Fibroblast of skin of right biceps (primary cell): ENCODE data around the gene TEP1.
"Not testable (repeated sequence)": the region's sequence is repeated elsewhere in the genome, so short reads cannot be mapped to it uniquely, and the experiment has no call there.

Experiments used
- DNase-seq: peaks from one replicate; pipeline ENCODE4 v3.0.0-alpha.2; 2013

Gene TEP1

GRCh38 chr14:20412876-20413743, at the start of gene TEP1:
Gene TEP1, minus strand, starts transcription at chr14:20413501. Its CDS starts 5,062 bp downstream, at chr14:20408439.
- DNase-seq: peak; percentile 84

GRCh38 chr14:20461225-20462141, 48.2 kb upstream of the TEP1 start, which contains the start of gene PIP4P1:
Gene PIP4P1, minus strand, starts transcription at chr14:20461434. Its CDS starts 109 bp downstream, at chr14:20461325.
- DNase-seq: peak; percentile 100

DNA sequence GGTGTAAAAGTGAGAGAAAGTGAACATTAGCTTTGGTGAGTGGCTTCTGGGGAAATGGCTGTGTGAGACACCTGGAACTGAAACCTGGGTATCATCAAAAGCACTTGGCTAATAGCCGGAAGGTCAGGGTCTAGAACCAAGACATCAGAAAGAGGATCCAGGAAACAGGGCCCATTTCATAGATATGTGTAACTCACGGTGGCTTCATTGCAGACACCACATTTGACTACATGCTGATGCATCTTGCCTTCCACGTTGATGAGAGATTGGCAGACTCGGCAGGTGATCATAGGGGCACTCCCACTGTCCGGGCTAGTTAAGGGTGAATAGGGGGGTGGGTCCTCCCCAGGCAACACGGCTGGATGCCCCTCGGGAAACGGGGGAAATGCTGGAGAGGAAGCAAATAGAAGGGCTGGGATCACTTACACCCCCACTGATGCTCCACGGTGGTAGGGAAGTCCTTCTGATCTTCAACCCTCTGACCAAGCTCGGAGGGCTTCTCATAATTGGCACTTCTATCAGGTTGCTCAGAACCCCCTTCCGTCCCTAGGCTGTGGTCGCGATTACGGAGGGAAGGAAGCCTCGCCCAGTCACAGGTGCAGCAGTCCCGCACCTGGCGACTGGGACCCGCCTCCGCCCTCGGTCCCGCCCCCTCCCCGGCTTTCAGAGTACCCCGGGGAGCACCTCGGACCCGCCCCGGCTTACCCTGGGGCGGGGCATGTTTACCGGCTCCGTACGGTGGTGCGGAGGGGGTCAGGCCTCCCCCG, 47.3 kb upstream of the TEP1 start:
- DNase-seq: no peak

DNA sequence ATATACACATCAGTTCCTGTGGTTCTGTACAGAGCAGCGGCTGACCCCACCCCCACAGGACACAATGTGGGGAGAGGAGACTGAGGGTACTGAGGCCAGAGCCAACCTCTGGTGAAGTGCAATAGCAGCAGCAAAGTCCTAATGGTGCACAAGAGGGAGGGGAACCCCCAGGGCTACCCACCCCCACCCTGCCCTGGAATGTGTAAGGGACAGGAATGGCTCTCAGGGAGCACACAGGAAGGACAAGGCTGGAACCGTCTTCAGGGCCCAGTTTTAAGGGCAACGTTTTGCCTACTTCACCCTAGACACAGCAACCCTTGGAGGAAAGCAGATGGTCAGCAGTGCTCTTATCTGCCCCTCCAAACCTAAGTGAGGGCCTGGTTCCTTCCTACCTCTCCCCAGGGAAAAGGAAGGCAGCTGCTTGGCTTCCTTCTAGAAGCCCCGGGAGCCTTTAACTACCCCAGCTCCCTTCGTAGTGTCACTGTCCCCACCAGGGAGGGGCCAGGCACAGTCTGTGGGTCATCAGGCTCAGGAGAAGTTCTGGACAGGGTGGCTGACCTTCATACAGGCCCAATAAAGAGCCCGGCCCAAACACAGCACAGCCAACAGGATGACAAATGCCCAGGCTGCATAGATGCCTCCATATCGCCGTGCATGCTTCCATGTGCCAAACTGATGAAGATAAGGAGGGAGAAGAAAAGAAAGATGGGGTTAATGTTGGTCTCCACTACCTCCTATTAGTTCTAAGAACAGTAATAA, 44.9 kb upstream of the TEP1 start:
- no peak for DNase-seq

- DNase-seq: no peak
Observed at GRCh38 chr14:20456971-20457370, 43.7 kb upstream of the TEP1 start.

DNA sequence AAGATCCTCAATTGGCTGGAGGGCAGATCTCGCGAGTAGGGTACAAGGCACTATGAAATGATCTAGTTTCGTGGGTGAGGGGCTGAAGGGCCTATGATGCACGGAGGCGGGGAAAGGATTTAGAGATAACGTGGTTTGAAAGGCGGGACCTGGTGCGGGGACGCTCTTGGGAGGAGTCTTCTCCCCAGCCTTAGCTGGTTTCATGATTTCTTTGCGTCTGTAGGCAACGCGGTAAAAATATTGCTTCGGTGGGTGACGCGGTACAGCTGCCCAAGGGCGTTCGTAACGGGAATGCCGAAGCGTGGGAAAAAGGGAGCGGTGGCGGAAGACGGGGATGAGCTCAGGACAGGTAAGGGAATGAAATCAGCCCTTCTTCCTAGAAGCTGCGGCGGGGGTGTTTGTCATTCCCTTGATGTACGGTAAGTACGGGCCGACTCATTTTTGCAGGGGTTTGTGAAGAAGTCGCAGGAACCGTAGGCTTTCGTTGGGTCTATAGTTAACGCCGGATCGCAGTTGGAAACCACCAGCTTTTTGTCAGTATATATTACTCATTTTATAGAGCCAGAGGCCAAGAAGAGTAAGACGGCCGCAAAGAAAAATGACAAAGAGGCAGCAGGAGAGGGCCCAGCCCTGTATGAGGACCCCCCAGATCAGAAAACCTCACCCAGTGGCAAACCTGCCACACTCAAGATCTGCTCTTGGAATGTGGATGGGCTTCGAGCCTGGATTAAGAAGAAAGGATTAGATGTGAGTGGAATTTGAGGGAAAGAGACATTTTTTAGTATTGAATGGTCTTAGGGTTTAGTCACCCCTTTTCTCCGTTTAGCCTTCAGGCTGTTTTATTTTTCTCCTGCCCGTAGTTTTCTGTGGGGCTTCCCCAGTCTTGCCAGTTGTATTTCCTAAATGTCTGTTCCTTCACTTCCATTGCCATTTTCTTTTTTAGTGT, 42.3 kb upstream of the TEP1 start:
- peak; percentile 19 for DNase-seq

GRCh38 chr14:20454516-20455354, 41.4 kb upstream of the TEP1 start, which contains the start of the genes APEX1 and OSGEP:
Gene APEX1, plus strand, starts transcription at chr14:20455226. Its CDS starts 420 bp downstream, at chr14:20455646.
Gene OSGEP, minus strand, starts transcription at chr14:20454812. Its CDS starts 129 bp downstream, at chr14:20454683.
- peak; percentile 99 for DNase-seq

GRCh38 chr14:20452831-20453230, 39.5 kb upstream of the TEP1 start:
- DNase-seq: not testable (repeated sequence)

DNA sequence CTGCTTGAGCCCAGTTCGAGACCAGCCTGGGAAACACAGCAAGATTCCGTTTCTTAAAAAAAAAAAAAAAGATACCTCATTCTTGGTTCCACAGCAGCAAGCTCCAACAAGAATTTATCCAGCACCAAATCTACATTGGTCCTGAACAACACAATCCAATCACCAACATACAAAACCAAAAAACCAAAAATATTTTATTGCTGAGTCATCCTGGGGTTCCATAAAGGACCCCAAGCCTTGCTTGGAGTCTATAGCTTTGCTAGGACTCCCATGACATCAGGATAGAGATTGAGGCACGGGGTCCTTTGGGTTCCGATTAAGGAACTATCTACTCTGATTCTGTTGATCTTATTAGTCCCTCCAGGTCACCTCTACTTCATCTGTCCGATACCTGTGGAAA, 33.6 kb upstream of the TEP1 start:
- DNase-seq: no peak

GRCh38 chr14:20443650-20444049, 30.3 kb upstream of the TEP1 start:
- not testable (repeated sequence) for DNase-seq

DNA sequence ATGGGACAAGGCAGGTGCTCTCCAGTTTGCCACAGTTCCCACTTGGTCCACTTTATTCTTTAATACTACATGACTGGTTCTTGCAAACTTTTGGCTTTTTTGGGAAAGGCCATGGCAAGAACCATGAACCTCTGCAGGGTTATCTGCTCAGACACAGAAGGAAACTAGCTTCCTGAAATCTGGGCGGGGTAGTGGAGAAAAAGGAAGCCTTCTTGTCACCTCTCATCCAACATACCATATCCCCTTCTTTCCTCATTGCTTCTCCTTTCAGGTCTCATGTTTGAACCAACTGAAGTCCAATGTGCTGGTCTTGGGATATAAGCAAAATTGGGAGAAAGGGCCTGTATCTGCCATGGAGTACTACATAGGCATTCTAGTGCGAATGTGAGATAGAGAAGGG, 28.2 kb upstream of the TEP1 start:
- no peak for DNase-seq

- no peak for DNase-seq
Observed at GRCh38 chr14:20440882-20441281, 27.6 kb upstream of the TEP1 start.

- no peak for DNase-seq
Observed at GRCh38 chr14:20440465-20440864, 27.2 kb upstream of the TEP1 start.

GRCh38 chr14:20438664-20439063, 25.4 kb upstream of the TEP1 start:
- DNase-seq: no peak

- peak; percentile 79 for DNase-seq
Observed at GRCh38 chr14:20436363-20436755, 23.1 kb upstream of the TEP1 start.

- DNase-seq: no peak
Observed at GRCh38 chr14:20435582-20436362, 22.5 kb upstream of the TEP1 start, which contains the start of gene KLHL33. Gene KLHL33, minus strand, starts transcription at chr14:20436166. Its CDS starts 355 bp downstream, at chr14:20435811.

DNA sequence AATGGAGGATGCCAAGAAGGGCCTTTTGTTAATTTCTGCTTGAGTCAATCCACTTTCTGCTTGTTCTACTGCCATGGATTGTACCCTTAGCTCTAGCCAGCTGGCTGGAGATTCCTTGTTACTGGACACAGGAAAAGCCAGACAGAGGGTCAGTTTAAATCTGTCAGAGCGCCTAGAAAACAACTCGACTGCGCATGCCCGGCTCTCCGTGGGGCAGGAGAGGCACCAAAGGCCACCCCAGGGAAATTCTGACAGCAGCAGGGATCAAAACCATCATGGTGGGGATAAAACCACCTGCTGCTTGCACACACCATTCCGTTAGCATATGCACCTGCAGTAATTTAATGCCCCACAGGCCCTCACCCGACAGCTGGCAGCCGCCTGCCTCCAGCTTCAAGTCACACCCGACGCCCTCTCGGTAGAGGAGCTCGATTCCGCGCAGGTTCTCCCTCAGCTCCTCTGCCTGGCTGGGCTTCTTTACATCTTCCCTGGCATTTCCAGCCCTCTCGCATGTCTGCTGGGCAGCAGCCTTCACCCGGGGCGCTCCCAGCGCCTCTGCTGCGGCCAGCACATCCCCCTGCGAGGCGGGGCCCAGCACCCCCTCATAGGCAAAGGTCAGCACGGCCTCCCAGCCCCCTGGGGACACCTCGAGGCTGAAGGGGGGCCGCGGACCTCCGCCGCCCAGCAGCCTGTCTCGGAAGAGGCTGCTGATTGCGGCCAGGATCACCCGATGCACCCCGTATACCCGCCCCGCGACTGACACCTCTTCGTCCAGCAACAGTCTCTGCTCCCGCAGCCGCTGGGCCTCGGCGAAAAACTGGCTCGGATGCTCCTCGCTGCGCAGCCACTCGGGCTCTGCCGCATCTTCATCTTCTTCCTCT, 21.6 kb upstream of the TEP1 start:
- DNase-seq: no peak
